ENCODE measurements around the gene SRRM1.
A peak's percentile ranks its signal among the peaks of the same experiment; 100 is the strongest.

SRRM1 gene

GRCh38 chr1:24632832-24633175, 10.3 kb upstream of the SRRM1 start:
- DNase-seq (ENCODE audit: low read depth) = no peak
- no peak overlapping the region for H3K4me3 ChIP-seq (replicated peaks; ENCODE audit: low read depth, low read length)
- TF ChIP-seq, protein P1, sequence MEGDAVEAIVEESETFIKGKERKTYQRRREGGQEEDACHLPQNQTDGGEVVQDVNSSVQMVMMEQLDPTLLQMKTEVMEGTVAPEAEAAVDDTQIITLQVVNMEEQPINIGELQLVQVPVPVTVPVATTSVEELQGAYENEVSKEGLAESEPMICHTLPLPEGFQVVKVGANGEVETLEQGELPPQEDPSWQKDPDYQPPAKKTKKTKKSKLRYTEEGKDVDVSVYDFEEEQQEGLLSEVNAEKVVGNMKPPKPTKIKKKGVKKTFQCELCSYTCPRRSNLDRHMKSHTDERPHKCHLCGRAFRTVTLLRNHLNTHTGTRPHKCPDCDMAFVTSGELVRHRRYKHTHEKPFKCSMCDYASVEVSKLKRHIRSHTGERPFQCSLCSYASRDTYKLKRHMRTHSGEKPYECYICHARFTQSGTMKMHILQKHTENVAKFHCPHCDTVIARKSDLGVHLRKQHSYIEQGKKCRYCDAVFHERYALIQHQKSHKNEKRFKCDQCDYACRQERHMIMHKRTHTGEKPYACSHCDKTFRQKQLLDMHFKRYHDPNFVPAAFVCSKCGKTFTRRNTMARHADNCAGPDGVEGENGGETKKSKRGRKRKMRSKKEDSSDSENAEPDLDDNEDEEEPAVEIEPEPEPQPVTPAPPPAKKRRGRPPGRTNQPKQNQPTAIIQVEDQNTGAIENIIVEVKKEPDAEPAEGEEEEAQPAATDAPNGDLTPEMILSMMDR (IDR thresholded peaks at IDR 0.05; ENCODE audit: low read length, missing control alignments) = no peak

DNA sequence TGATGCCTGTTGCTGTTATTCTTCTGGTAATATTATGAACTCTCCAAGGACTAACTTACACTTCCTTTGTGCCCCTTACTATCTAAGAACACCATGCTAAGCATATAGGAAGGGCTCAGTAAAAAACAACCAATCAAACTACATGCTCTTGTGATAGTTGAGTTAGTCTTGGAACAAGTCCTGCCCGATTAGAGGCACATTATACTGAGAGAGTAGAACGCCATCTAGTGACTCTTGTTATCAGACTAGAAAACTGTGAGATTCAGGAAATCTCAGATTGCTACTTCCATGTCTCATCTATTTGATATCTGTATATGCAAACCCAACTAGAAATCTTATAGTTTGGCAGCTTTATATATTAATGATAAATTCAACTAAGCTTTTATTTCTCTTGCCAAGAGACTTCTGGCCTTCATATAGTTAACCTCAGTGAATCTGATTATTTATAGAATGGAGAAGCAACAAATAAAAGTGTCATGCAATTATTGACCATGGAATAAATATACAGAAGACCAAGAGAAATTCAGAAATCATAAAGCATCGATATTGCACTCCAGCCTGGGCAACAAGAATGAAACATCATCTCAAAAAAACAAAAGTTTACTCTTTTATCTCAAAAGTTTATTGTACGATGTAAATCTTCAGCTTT, 7.8 kb upstream of the SRRM1 start:
- DNase-seq (ENCODE audit: low read depth) = peak; percentile 84
- TF ChIP-seq, protein P1 (IDR thresholded peaks at IDR 0.05; ENCODE audit: low read length, missing control alignments) = peak; percentile 74
- no peak overlapping the region for H3K4me3 ChIP-seq (replicated peaks; ENCODE audit: low read depth, low read length)

DNA sequence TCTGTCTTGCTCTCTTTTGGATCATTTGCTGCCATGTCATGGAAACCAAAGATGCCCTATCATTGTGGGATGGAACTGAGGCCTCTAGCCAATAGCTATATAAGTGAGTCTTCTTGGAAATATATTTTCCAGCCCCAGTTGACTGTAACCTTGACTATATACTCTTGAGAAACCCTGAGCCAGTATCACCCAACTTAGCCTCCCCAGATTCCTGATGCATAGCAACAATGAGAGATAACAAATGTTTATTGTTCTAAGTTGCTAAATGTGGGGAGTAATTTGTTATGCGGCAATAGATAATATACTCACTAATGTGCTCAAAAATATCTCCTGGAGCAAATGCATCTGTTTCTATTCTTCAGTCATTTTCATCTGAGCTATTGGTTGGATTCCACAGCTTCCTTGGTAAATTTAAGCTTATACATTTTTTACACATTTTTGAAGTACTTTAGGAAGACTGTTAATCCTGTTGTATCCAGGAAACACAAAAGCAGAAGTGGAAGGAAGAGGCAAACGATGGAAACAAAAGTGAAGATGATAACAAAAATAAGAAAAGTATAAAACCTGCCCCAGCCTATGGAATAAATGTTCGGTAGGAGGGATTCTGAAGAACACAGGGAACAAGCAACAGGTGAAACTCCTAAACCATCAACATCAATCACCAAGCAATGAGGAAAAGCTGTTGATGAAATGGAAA, 6.3 kb upstream of the SRRM1 start:
- TF ChIP-seq, protein P1 (IDR thresholded peaks at IDR 0.05; ENCODE audit: low read length, missing control alignments) = no peak
- DNase-seq (ENCODE audit: low read depth) = peak; percentile 52
- no peak overlapping the region for H3K4me3 ChIP-seq (replicated peaks; ENCODE audit: low read depth, low read length)

GRCh38 chr1:24639094-24639493, 4.0 kb upstream of the SRRM1 start:
- no peak overlapping the region for H3K4me3 ChIP-seq (replicated peaks; ENCODE audit: low read depth, low read length)
- no peak for DNase-seq (ENCODE audit: low read depth)
- TF ChIP-seq, protein P1 (IDR thresholded peaks at IDR 0.05; ENCODE audit: low read length, missing control alignments) = no peak

DNA sequence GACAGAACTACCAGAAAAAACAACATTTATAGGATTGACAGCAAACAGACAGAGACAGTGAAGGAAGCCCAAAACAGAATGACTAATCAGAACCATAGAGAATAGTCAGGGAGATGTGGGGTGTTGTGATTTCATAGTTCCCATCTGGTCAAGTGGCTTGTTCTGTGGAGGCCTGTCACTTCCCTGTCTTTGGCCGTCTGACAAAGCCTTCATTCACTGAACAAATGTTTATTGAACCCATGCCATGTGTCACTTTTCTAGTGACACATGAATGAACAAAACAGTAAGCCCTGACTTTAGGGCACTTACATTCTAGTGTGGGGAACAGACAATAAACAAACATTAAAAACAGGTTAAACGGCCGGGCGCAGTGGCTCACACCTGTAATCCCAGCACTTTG, 3.2 kb upstream of the SRRM1 start:
- DNase-seq (ENCODE audit: low read depth) = no peak
- TF ChIP-seq, protein P1 (IDR thresholded peaks at IDR 0.05; ENCODE audit: low read length, missing control alignments) = no peak
- no peak overlapping the region for H3K4me3 ChIP-seq (replicated peaks; ENCODE audit: low read depth, low read length)

- TF ChIP-seq, protein P1 (IDR thresholded peaks at IDR 0.05; ENCODE audit: low read length, missing control alignments) = no peak
- peak; percentile 22 for DNase-seq (ENCODE audit: low read depth)
- no peak overlapping the region for H3K4me3 ChIP-seq (replicated peaks; ENCODE audit: low read depth, low read length)
Observed at GRCh38 chr1:24640288-24640687, 2.8 kb upstream of the SRRM1 start.
